GM12865 (cell line): ENCODE results near the gene SP140L.

ENCODE experiments used
- DNase-seq: peaks from one replicate; pipeline ENCODE4 v3.0.0; 2010; ENCODE audit warnings: low read depth
- H3K4me3 ChIP-seq: 2 replicates; pipeline ENCODE4 v1.5.1; 2011; ENCODE audit warnings: mild to moderate bottlenecking, low read depth, low read length, control low read depth
- CTCF ChIP-seq: IDR thresholded peaks from 2 replicates; pipeline ENCODE4 v1.5.1; 2011; ENCODE audit warnings: low read length, control low read depth, low read depth, inconsistent platforms; ENCODE audit not compliant: insufficient read depth; ENCODE audit errors: missing control alignments

The SP140L gene

GRCh38 chr2:230348787-230349186 lies 21.8 kb downstream of the SP140L start:
- H3K4me3 ChIP-seq, result no peak overlapping the region
- peak; percentile 23 for DNase-seq
- no peak for TF ChIP-seq CTCF

- DNase-seq, result no peak
Observed at GRCh38 chr2:230356084-230356483, 29.1 kb downstream of the SP140L start.

GRCh38 chr2:230358305-230358704 lies 31.3 kb downstream of the SP140L start:
- TF ChIP-seq CTCF, result no peak
- no peak for DNase-seq
- H3K4me3 ChIP-seq, result no peak overlapping the region

More at GRCh38 chr2:230356084-230356483, 29.1 kb downstream of the SP140L start:
- no peak overlapping the region for H3K4me3 ChIP-seq
- no peak for TF ChIP-seq CTCF

- DNase-seq, result no peak
- TF ChIP-seq CTCF, result no peak
- no peak overlapping the region for H3K4me3 ChIP-seq
Observed at GRCh38 chr2:230360028-230360427, 33.0 kb downstream of the SP140L start.

- no peak overlapping the region for H3K4me3 ChIP-seq
- TF ChIP-seq CTCF, result no peak
- DNase-seq, result no peak
Observed at GRCh38 chr2:230362030-230362691, 35.2 kb downstream of the SP140L start.

- no peak overlapping the region for H3K4me3 ChIP-seq
- DNase-seq, result no peak
- TF ChIP-seq CTCF, result no peak
Observed at GRCh38 chr2:230382108-230382507, 55.1 kb downstream of the SP140L start.

GRCh38 chr2:230383453-230383852 lies 56.5 kb downstream of the SP140L start:
- H3K4me3 ChIP-seq, result no peak overlapping the region
- DNase-seq, result no peak
- TF ChIP-seq CTCF, result no peak
